OCI-LY3 (cell line): ENCODE measurements around the gene SYNE4.
"Not testable (repeated sequence)": the region's sequence is repeated elsewhere in the genome, so short reads cannot be mapped to it uniquely, and the experiment has no call there.

Experiments
- H2AFZ ChIP-seq: fragments of 200-600, 300-600 bp; shearing (Covaris generic); 2 replicates; pipeline ENCODE4 v1.6.0; 2014; ENCODE audit warnings: antibody characterized with exemption, low read depth, low read length
- H3K27ac ChIP-seq: fragments of 200-600, 300-600 bp; sonication (generic); 2 replicates; pipeline ENCODE4 v1.5.1; 2014; ENCODE audit warnings: mild to moderate bottlenecking, low read length, moderate library complexity, mixed read lengths
- H3K27me3 ChIP-seq: fragments of 200-600, 300-600 bp; sonication (generic); 2 replicates; pipeline ENCODE4 v1.6.1; 2014; ENCODE audit warnings: low read depth, low read length, mixed read lengths
- H3K36me3 ChIP-seq: fragments of 200-600, 300-600 bp; sonication (generic); replicated peaks from 2 replicates; pipeline ENCODE3; 2014; ENCODE audit warnings: low read depth, low read length, mixed read lengths
- H3K4me1 ChIP-seq: fragments of 300-600, 200-600 bp; sonication (generic); 2 replicates; pipeline ENCODE4 v1.6.1; 2014; ENCODE audit warnings: low read length, mixed read lengths
- H3K4me2 ChIP-seq: fragments of 200-600, 300-600 bp; sonication (generic); 2 replicates; pipeline ENCODE4 v1.6.1; 2014; ENCODE audit warnings: low read length, mixed read lengths
- H3K4me3 ChIP-seq: fragments of 300-600, 200-600 bp; sonication (generic); 2 replicates; pipeline ENCODE4 v1.5.1; 2014; ENCODE audit warnings: antibody characterized with exemption, mild to moderate bottlenecking, low read length, moderate library complexity
- H3K79me2 ChIP-seq: fragments of 300-600, 200-600 bp; shearing (Covaris generic); 2 replicates; pipeline ENCODE4 v1.6.1; 2014; ENCODE audit warnings: mild to moderate bottlenecking, low read length, mixed read lengths
- H3K9ac ChIP-seq: fragments of 300-600, 200-600 bp; shearing (Covaris generic); 2 replicates; pipeline ENCODE4 v1.6.0; 2014; ENCODE audit warnings: mild to moderate bottlenecking, low read length, moderate library complexity
- H3K9me3 ChIP-seq: fragments of 200-600, 300-600 bp; shearing (Covaris generic); 2 replicates; pipeline ENCODE4 v1.6.1; 2014; ENCODE audit warnings: low read length, mixed read lengths; ENCODE audit not compliant: insufficient read depth
- H4K20me1 ChIP-seq: fragments of 200-600, 300-600 bp; sonication (generic); 2 replicates; pipeline ENCODE4 v1.6.1; 2016; ENCODE audit warnings: low read length, mixed read lengths; ENCODE audit not compliant: insufficient read depth
- CTCF ChIP-seq: fragments of 200-600, 300-600 bp; sonication (generic); IDR thresholded peaks from 2 replicates; pipeline ENCODE4 v1.5.1; 2014; ENCODE audit warnings: antibody characterized with exemption, low read length, low read depth
- EZH2phosphoT487 ChIP-seq: fragments of 200-600 bp; shearing (Covaris generic); IDR thresholded peaks from 2 replicates; pipeline ENCODE4 v1.6.1; 2018; ENCODE audit warnings: antibody characterized with exemption, mixed run types, low read depth

SYNE4 gene

GRCh38 chr19:35987571-35987896 lies 21.1 kb downstream of the SYNE4 start:
- Histone ChIP-seq H3K4me1 (peaks cover 9% of the 10 kb centered on the region), H3K9ac (peak overlapping the region; percentile 40), H3K27ac (no peak overlapping the region), H2AFZ (peak overlapping the region; percentile 59; the same call in 1 of the 2 replicates), H3K36me3 (no peaks in the 10 kb centered on the region), H3K9me3 (peaks cover 6% of the 10 kb centered on the region; the same call in 1 of the 2 replicates), H3K27me3 (peaks cover 3% of the 10 kb centered on the region; the same call in 1 of the 2 replicates), H3K4me2 (peak overlapping the region; percentile 52), H3K4me3 (peak overlapping the region; percentile 75), H3K79me2 (no peaks in the 10 kb centered on the region), H4K20me1 (no peaks in the 10 kb centered on the region)
- TF ChIP-seq CTCF = no peak
- no peak for TF ChIP-seq EZH2phosphoT487

- Histone ChIP-seq H3K9ac (peak overlapping the region; percentile 40), H3K4me3 (peak overlapping the region; percentile 75)
Measured at GRCh38 chr19:35986664-35987570, 21.7 kb downstream of the SYNE4 start.

GRCh38 chr19:35986111-35986510 lies 22.5 kb downstream of the SYNE4 start:
- no peak overlapping the region for H3K27ac ChIP-seq
- TF ChIP-seq CTCF = no peak
- TF ChIP-seq EZH2phosphoT487 = no peak
- H3K4me3 ChIP-seq = no peak overlapping the region
- H3K27me3 ChIP-seq = peaks cover 7% of the 10 kb centered on the region; the same call in 1 of the 2 replicates
- peaks cover 6% of the 10 kb centered on the region; the same call in 1 of the 2 replicates for H3K9me3 ChIP-seq
- H3K79me2 ChIP-seq = no peaks in the 10 kb centered on the region
- H3K9ac ChIP-seq = no peak overlapping the region
- H4K20me1 ChIP-seq = no peaks in the 10 kb centered on the region
- no peak overlapping the region for H2AFZ ChIP-seq
- peaks cover 9% of the 10 kb centered on the region for H3K4me1 ChIP-seq
- no peak overlapping the region for H3K4me2 ChIP-seq
- no peaks in the 10 kb centered on the region for H3K36me3 ChIP-seq

More at GRCh38 chr19:35986664-35987570, 21.7 kb downstream of the SYNE4 start:
- Histone ChIP-seq H3K79me2 (no peaks in the 10 kb centered on the region), H3K27ac (0 out of 2 replicates have a peak overlapping the region, but pooled peaks have one; percentile 2), H3K36me3 (no peaks in the 10 kb centered on the region), H3K27me3 (peaks cover 3% of the 10 kb centered on the region; the same call in 1 of the 2 replicates), H2AFZ (peak overlapping the region; percentile 59; the same call in 1 of the 2 replicates), H3K4me1 (peaks cover 9% of the 10 kb centered on the region), H4K20me1 (no peaks in the 10 kb centered on the region), H3K9me3 (peaks cover 6% of the 10 kb centered on the region; the same call in 1 of the 2 replicates), H3K4me2 (peak overlapping the region; percentile 52)
- TF ChIP-seq EZH2phosphoT487 (no peak), CTCF (peak; percentile 29; the same call in 1 of the 2 replicates)

- Histone ChIP-seq H3K27me3 (peaks cover 7% of the 10 kb centered on the region; the same call in 1 of the 2 replicates), H3K4me2 (no peak overlapping the region), H3K4me3 (no peak overlapping the region), H3K9me3 (no peaks in the 10 kb centered on the region), H3K4me1 (peaks cover 9% of the 10 kb centered on the region), H3K9ac (no peak overlapping the region), H3K27ac (no peak overlapping the region), H4K20me1 (no peaks in the 10 kb centered on the region), H3K36me3 (no peaks in the 10 kb centered on the region), H3K79me2 (no peaks in the 10 kb centered on the region), H2AFZ (no peak overlapping the region)
- TF ChIP-seq CTCF (no peak), EZH2phosphoT487 (no peak)
Measured at GRCh38 chr19:35983177-35983576, 25.4 kb downstream of the SYNE4 start.

GRCh38 chr19:35980997-35981396 lies 27.6 kb downstream of the SYNE4 start:
- not testable (repeated sequence) for H3K4me1 ChIP-seq, H3K36me3 ChIP-seq, H3K27me3 ChIP-seq, H3K9me3 ChIP-seq, H3K9ac ChIP-seq, H2AFZ ChIP-seq, H3K4me2 ChIP-seq, H3K79me2 ChIP-seq, H3K27ac ChIP-seq, H4K20me1 ChIP-seq, H3K4me3 ChIP-seq
